ENCODE measurements around the gene YTHDF1.

Gene YTHDF1

GRCh38 chr20:63153254-63154221, 62.4 kb downstream of the YTHDF1 start:
- DNase-seq: no peak

DNA sequence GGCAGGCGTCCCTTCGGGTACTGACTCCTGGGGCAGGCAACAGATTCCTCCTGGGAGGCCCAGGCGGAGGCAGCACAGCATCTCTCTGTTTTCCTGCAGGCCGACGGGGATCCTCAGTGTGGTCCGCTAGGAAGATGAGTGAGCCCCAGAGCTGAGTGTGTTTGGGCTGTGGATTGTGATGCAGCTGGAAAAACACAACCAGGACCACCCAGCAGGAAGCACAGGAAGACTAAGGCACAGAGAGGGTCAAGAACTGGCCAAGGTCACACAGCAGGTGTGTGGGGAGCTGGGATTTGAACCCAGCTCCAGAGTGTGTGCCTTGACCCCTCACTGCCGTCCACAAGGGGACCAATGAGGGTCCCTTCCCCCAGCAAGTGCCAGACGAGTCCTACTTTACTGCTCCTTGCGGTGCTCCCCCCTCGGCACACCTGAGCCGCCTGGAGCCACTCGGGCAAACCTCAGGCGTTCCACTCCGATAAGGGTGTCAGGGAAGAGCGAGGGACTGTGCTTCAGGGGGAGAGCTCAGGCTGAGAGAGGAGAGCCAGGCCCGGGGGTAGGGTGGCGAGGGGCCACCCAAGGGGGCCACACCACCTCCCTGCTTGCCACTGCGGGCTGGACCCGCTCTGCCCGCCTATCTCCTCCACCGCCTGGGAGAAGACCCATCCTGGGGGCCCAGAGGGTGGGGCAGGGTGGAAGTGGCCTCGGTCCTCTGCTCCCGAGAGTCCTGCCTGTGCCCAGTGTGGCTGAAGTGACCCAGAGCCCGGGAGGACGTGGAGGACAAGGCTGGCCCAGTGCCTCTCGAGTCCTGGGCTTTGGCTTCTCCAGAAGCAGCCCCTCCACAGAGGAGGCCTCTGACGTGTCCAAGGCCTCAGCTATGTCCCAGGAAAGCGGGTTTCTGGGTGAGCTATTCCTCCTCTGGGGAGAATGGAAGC, 63.3 kb downstream of the YTHDF1 start:
- DNase-seq: no peak

- no peak for DNase-seq
These were observed 64.2 kb downstream of the YTHDF1 start for GRCh38 chr20:63151554-63152321.

DNA sequence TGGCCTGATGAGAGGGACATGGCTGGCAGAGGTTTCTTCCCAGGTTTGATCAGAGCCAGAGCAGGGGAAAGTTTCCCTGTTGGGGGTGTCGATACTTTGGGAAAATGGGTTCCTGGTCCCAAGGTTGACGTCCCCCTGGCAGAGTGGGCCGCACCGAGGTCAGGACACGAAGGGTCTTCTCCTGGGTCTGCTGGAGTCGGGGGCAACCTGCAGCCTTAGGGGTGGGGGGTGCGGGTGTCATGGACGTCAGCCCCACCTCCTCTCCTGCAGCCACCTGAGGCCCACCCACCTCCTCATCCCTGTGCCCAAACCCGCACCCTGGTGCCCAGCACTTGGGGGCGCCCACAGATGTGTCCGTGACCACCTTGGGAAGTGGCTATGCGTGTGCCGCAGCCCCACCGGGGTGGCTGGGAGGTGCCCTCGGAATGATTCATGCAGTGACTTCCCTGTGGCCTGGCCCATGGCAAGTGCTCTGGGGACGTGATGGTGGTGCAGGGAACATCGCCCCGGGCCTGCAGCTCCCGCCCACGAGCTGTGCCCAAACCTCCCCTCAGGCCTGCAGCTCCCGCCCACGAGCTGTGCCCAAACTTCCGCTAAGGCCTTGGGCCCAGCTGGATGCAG, 64.9 kb downstream of the YTHDF1 start:
- DNase-seq: no peak

DNA sequence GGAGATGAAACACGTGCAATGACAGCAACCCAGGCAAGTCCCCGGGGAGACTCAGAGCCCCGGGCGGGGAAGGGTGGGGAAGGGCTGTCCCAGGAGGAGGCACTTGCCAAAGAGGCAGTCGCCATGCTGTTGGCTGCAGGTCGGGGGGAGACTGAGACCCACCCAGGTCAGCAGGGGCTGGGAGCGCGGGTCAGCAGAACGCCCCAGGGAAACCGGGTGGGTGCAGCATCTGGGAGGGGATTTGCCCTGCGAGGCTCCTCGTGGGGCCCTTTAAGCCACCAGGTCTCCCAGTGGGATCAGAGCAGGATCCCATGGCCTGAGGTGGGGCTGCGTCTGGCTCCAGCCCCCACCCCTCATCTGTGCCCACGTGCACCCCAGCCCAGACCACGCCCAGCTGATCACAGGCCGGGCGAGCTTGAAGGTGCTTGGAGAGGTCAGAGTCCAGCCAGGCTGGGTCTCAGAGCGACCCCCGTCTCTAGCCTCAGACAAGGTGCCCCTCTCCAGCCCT, 65.5 kb downstream of the YTHDF1 start:
- DNase-seq: no peak

GRCh38 chr20:63149531-63150192, 66.3 kb downstream of the YTHDF1 start:
- no peak for DNase-seq

GRCh38 chr20:63148696-63149095, 67.2 kb downstream of the YTHDF1 start:
- no peak for DNase-seq

DNA sequence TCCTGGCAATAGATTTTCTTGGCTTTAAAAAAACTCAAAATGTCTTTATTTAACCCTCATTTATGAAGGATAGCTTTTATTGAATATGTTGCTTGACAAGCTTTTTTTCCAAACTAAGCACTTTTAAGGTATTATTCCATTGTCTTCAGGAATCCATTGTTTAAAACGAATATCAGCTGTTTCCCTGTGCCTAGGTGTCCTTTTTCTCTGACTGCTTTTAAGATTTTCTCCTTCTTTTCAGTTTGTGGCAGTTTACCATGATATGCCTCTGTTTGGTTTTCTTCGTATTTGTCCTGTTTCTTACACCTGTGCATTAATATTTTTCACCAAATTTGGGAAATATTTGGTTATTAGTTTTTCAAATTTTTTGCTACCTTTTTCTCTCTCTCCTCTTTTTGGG, 68.4 kb downstream of the YTHDF1 start:
- DNase-seq: no peak

Data from COR-L47 (cell line).